GM12891 (cell line): Measurements from ENCODE around the gene TAF1C.

Experiments
- POLR2A ChIP-seq: IDR thresholded peaks from 2 replicates; pipeline ENCODE4 v1.6.1; 2011; ENCODE audit warnings: low read depth, low read length, control low read depth
- POLR2AphosphoS5 ChIP-seq: IDR thresholded peaks from 2 replicates; pipeline ENCODE4 v1.6.1; 2011; ENCODE audit warnings: low read depth, low read length, control low read depth
- POU2F2 ChIP-seq: IDR thresholded peaks from 2 replicates; pipeline ENCODE4 v1.6.1; 2011; ENCODE audit warnings: low read depth, mild to moderate bottlenecking, control low read depth, low read length, moderate library complexity
- SPI1 ChIP-seq: IDR thresholded peaks from 2 replicates; pipeline ENCODE4 v1.6.1; 2011; ENCODE audit warnings: low read depth, low read length, control low read depth
- TAF1 ChIP-seq: IDR thresholded peaks from 2 replicates; pipeline ENCODE4 v1.6.1; 2011; ENCODE audit warnings: low read depth, low read length, control low read depth

DNA sequence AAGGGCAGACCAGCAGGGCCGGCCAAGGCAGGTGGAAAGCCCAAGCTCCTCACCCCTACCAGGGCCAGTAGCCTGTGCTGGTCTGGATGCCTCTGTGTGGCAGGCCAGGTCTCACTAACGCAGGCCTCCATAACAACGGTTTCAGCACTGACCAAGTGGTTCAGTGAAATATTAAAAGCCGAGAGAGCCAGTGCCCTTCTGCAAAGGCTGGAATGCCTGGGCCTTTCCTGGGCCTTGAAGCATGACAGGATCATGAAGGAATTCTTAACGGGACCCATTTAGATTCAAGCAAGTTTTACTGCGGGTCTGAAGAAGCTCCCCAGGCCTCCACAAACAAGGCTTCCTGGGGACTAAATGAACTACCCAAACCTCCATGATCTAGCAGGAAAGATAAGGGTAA, 20.4 kb upstream of the TAF1C start:
- no peak for TF ChIP-seq TAF1
- no peak for TF ChIP-seq POLR2AphosphoS5
- no peak for TF ChIP-seq POLR2A
- no peak for TF ChIP-seq POU2F2
- no peak for TF ChIP-seq SPI1
